ENCODE results near the gene SCFD2. TPM values are rescaled to one million over a fixed set of nuclear protein-coding genes. Genes with fewer than 3 reads are reported as not detected.

SCFD2 gene
- polyA plus RNA-seq, 1 of the 3 experiments (the other 2 are of a cell fraction) = 14.1 TPM

DNA sequence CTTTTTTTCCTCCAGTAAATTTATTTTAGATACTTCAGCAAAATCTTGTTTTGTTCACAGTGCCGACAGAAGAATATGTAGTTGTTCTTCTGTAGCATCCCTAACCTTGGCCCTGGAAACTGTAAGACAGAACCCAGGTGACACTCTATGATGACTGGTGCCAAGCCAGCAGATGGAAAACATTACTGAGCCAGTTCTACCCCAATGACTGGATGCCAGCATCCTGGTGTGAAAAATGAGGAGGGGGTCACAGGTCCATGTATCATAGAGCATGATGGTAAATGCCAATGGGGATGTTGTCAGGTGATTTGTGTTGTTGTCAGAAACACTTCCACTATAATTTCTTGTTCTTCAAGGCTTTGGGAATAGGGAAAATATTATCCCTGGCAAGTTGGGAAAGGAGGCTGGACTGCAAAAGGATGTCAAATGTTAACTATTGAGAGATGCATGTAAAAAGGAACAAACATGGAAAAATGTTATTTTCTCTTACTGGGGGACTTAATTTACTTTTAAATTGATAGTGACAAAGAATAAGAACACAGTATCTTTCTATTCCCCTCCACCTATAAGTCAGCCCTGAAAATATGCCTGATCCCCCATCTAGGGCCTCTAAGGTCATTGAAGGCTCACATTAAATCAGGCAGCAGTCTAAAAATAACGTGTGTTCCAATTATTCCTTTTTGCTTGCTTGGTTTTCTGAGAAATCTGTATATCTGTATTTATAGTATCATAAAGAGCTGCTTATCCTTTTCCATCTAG, 343.9 kb downstream of the SCFD2 start (continued):
- TF ChIP-seq, protein P1, sequence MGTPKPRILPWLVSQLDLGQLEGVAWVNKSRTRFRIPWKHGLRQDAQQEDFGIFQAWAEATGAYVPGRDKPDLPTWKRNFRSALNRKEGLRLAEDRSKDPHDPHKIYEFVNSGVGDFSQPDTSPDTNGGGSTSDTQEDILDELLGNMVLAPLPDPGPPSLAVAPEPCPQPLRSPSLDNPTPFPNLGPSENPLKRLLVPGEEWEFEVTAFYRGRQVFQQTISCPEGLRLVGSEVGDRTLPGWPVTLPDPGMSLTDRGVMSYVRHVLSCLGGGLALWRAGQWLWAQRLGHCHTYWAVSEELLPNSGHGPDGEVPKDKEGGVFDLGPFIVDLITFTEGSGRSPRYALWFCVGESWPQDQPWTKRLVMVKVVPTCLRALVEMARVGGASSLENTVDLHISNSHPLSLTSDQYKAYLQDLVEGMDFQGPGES (IDR thresholded peaks at IDR 0.05; ENCODE audit: low read depth, low read length) = no peak
- no peak for TF ChIP-seq FOXJ3 (CRISPR knock-in tag; IDR thresholded peaks at IDR 0.05)

DNA sequence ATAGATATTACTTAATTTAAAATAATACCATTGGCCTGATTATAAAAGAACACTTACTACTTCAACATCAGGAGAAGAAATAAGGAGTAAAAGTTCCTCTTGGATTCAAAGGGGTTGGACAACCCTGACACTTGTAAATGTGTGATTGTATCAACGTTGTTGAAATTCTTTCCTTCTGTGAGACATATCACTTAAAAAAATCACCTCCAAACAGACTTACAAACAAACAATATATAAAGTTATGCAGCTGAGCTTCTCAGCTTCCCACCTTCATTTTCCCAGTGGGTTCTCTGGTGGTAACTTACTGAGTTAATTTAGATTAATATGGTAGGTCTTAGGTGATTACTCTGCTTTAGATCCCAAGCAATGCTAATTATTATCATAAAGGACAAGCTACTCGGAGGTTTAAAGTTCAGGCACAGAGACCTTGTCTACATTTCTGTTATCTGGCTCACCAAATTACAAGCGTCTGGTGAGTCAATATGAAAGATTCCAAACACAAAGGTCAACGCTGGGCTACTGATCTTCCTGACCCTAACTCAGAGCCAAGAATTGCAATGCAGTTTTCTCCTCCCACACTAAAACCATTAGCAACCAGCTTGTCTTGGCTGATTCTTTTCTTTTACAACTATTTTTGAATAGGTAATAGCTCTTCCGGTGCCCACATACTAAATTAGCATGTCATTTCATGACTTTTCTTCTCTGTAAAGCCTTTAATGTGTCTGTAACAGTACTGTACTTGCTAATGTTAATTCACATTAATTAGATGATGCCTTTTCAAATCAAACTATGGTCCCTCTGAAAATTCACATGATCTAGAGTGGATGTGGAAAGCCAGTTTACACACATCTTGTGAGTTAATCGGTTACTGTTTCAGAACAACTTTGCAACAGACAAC, 346.1 kb downstream of the SCFD2 start:
- Histone ChIP-seq H3F3A (replicated peaks; ENCODE audit: insufficient read depth) (no peaks in the 10 kb centered on the region), H3K4me3 (ENCODE audit: low read depth in 2 of 2, low read length in 1 of 2) (no peak overlapping the region), H3K27ac (ENCODE audit: low read depth in 2 of 2, low read length in 1 of 2) (peak overlapping the region; percentile 13 to 99; a peak in 3 of 4 replicates), H3K36me3 (replicated peaks in 1 of 2; ENCODE audit: control insufficient read depth in 1 of 2, insufficient read depth in 2 of 2, low read length in 1 of 2) (no peaks in the 10 kb centered on the region), H3K4me2 (no peak overlapping the region), H3K9me3 (no peaks in the 10 kb centered on the region), H2AFZ (ENCODE audit: low read depth) (no peak overlapping the region), H3K9ac (no peak overlapping the region), H4K20me1 (ENCODE audit: insufficient read depth) (no peaks in the 10 kb centered on the region), H3K4me1 (ENCODE audit: control insufficient read depth in 1 of 2, insufficient read depth in 2 of 2, low read depth in 1 of 2, low read length in 1 of 2) (peaks cover 18 to 41% of the 10 kb centered on the region in 2 experiments), H3K9me2 (no peaks in the 10 kb centered on the region), H3K79me2 (ENCODE audit: insufficient read depth) (no peaks in the 10 kb centered on the region), H3K27me3 (ENCODE audit: insufficient read depth) (no peaks in the 10 kb centered on the region)
- TF ChIP-seq FOSL2 (IDR thresholded peaks at IDR 0.05; ENCODE audit: borderline replicate concordance, low read depth) (peak; percentile 35; the same call in 1 of the 2 replicates), JUND (IDR thresholded peaks at IDR 0.05) (peak; percentile 21; the same call in 1 of the 2 replicates), RXRA (IDR thresholded peaks at IDR 0.05; ENCODE audit: borderline replicate concordance, low read depth) (peak; percentile 93), TCF12 (IDR thresholded peaks at IDR 0.05) (peak; percentile 49), EP300 (IDR thresholded peaks at IDR 0.05; ENCODE audit: borderline replicate concordance in 1 of 2, low read depth in 1 of 2, low read length in 1 of 2) (peak in 1 of 2 experiments; percentile 27; a peak in 1 of 4 replicates), NFIC (IDR thresholded peaks at IDR 0.05; ENCODE audit: borderline replicate concordance) (0 out of 2 replicates have a peak, but pooled peaks have one; percentile 22), TEAD4 (IDR thresholded peaks at IDR 0.05; ENCODE audit: borderline replicate concordance, insufficient read depth) (0 out of 2 replicates have a peak, but pooled peaks have one; percentile 36), YY1 (IDR thresholded peaks at IDR 0.05; ENCODE audit: low read depth) (no peak), RFX5 (IDR thresholded peaks at IDR 0.05; ENCODE audit: low read length) (no peak), SIN3A (IDR thresholded peaks at IDR 0.05; ENCODE audit: borderline replicate concordance, low read depth, low read length) (no peak)
- TF ChIP-seq, protein P2, sequence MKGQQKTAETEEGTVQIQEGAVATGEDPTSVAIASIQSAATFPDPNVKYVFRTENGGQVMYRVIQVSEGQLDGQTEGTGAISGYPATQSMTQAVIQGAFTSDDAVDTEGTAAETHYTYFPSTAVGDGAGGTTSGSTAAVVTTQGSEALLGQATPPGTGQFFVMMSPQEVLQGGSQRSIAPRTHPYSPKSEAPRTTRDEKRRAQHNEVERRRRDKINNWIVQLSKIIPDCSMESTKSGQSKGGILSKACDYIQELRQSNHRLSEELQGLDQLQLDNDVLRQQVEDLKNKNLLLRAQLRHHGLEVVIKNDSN (IDR thresholded peaks at IDR 0.05; ENCODE audit: borderline replicate concordance, low read depth) = no peak
- TF ChIP-seq, protein P1 (IDR thresholded peaks at IDR 0.05; ENCODE audit: low read depth, low read length) = no peak
- TF ChIP-seq, protein P3, sequence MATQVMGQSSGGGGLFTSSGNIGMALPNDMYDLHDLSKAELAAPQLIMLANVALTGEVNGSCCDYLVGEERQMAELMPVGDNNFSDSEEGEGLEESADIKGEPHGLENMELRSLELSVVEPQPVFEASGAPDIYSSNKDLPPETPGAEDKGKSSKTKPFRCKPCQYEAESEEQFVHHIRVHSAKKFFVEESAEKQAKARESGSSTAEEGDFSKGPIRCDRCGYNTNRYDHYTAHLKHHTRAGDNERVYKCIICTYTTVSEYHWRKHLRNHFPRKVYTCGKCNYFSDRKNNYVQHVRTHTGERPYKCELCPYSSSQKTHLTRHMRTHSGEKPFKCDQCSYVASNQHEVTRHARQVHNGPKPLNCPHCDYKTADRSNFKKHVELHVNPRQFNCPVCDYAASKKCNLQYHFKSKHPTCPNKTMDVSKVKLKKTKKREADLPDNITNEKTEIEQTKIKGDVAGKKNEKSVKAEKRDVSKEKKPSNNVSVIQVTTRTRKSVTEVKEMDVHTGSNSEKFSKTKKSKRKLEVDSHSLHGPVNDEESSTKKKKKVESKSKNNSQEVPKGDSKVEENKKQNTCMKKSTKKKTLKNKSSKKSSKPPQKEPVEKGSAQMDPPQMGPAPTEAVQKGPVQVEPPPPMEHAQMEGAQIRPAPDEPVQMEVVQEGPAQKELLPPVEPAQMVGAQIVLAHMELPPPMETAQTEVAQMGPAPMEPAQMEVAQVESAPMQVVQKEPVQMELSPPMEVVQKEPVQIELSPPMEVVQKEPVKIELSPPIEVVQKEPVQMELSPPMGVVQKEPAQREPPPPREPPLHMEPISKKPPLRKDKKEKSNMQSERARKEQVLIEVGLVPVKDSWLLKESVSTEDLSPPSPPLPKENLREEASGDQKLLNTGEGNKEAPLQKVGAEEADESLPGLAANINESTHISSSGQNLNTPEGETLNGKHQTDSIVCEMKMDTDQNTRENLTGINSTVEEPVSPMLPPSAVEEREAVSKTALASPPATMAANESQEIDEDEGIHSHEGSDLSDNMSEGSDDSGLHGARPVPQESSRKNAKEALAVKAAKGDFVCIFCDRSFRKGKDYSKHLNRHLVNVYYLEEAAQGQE (IDR thresholded peaks at IDR 0.05; ENCODE audit: low read depth, low read length) = no peak
- TF ChIP-seq, protein P4, sequence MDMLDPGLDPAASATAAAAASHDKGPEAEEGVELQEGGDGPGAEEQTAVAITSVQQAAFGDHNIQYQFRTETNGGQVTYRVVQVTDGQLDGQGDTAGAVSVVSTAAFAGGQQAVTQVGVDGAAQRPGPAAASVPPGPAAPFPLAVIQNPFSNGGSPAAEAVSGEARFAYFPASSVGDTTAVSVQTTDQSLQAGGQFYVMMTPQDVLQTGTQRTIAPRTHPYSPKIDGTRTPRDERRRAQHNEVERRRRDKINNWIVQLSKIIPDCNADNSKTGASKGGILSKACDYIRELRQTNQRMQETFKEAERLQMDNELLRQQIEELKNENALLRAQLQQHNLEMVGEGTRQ (IDR thresholded peaks at IDR 0.05; ENCODE audit: borderline replicate concordance, low read depth, low read length) = no peak
- TF ChIP-seq, protein P5, sequence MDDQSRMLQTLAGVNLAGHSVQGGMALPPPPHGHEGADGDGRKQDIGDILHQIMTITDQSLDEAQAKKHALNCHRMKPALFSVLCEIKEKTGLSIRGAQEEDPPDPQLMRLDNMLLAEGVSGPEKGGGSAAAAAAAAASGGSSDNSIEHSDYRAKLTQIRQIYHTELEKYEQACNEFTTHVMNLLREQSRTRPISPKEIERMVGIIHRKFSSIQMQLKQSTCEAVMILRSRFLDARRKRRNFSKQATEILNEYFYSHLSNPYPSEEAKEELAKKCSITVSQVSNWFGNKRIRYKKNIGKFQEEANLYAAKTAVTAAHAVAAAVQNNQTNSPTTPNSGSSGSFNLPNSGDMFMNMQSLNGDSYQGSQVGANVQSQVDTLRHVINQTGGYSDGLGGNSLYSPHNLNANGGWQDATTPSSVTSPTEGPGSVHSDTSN (IDR thresholded peaks at IDR 0.05) = 0 out of 2 replicates have a peak, but pooled peaks have one; percentile 3
- ChIA-PET CTCF (interaction anchor here (0.7 to 9.4 kb wide), 5 partner anchors 36 to 1213 kb away, joined by 3 to 128 read pairs (median 3); no protein-coding TSS in a partner anchor), POLR2A (no interaction called here)
- no peak for DNase-seq
- 58% methylated on average over 6 of the region's 6 CpGs for WGBS (ENCODE audit: low lambda C conversion rate)
